ENCODE results near the gene GRAMD2A.
A peak's percentile ranks its signal among the peaks of the same experiment; 100 is the strongest.

GRAMD2A gene

DNA sequence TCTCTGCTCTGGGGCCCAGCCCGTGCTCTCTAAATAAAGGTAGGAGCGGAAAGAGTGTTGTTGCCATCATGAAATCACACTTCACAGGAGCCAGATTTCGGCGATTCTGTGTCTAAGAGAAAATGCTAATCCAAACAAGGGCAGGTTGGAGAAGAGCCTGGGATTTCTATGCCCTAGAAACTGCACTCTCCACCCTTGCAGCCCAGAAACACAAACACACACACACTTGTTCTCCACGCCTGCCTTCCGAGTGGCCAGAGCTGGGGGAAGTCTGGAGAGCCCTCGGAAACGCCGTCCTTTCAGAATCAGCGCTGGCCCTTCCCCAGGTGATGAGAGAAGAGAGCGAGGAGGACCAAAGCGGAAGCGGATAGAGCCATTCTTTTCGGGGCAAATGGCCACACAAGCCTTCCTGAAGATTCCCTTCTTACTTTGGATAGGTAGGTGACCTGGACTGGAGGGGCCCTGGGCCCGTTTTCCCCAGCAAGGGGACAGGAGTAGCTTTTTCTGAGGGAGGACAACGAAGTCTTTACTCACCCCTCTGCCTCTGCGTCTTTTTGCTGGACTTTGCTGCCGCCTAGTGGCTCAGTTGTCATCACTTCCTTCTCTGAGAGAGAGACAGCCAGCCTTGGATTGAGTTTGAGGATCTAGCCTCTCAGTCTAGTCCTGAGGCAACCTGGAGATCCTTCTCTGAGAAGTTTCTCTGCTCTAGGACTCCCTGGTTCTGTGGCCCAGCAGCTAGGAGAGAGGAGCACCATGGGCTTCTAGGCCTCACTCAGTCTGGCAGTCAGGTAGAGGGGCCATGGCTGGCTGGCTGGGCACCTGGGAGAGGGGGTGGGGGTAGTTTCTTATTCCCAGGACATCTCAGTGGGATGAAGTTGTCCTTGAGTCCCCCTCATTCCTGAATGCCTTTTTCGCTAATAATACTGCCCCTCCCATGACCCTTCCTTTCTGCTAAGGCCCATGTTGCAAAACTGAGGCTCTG, 41.7 kb downstream of the GRAMD2A start (continued):
- TF ChIP-seq ZNF10 (tag by site-specific recombination; IDR thresholded peaks at IDR 0.05) (no peak; the same call in 1 of the 2 replicates), ZNF394 (tag by site-specific recombination; IDR thresholded peaks at IDR 0.05; ENCODE audit: borderline replicate concordance) (peak; percentile 99), ZNF19 (tag by site-specific recombination; IDR thresholded peaks at IDR 0.05; ENCODE audit: low read depth) (no peak), ZNF341 (tag by site-specific recombination; IDR thresholded peaks at IDR 0.05; ENCODE audit: low read depth) (peak; percentile 90), ZFP69B (tag by site-specific recombination; IDR thresholded peaks at IDR 0.05) (peak; percentile 29; the same call in 1 of the 2 replicates), TCF7L2 (IDR thresholded peaks at IDR 0.05; ENCODE audit: borderline replicate concordance, low read depth, low read length) (no peak), ZNF585B (tag by site-specific recombination; IDR thresholded peaks at IDR 0.05) (no peak), KLF8 (tag by site-specific recombination; IDR thresholded peaks at IDR 0.05) (peak; percentile 45), ZIC2 (tag by site-specific recombination; IDR thresholded peaks at IDR 0.05) (no peak), BCL11A (tag by site-specific recombination; IDR thresholded peaks at IDR 0.05; ENCODE audit: low read depth) (no peak), ZSCAN16 (tag by site-specific recombination; IDR thresholded peaks at IDR 0.05) (no peak), ZNF664 (tag by site-specific recombination; IDR thresholded peaks at IDR 0.05) (0 out of 2 replicates have a peak, but pooled peaks have one; percentile 60), ZNF24 (tag by site-specific recombination; IDR thresholded peaks at IDR 0.05) (0 out of 2 replicates have a peak, but pooled peaks have one; percentile 52), ZNF391 (tag by site-specific recombination; IDR thresholded peaks at IDR 0.05; ENCODE audit: borderline replicate concordance, low read depth) (peak; percentile 39; the same call in 1 of the 2 replicates), ZNF791 (tag by site-specific recombination; IDR thresholded peaks at IDR 0.05) (no peak), ZEB2 (tag by site-specific recombination; IDR thresholded peaks at IDR 0.05) (peak; percentile 69), ZNF138 (tag by site-specific recombination; IDR thresholded peaks at IDR 0.05; ENCODE audit: borderline replicate concordance) (no peak), SP2 (tag by site-specific recombination; IDR thresholded peaks at IDR 0.05) (no peak), ZNF843 (tag by site-specific recombination; IDR thresholded peaks at IDR 0.05) (no peak), ZNF146 (tag by site-specific recombination; IDR thresholded peaks at IDR 0.05) (no peak)
- TF ChIP-seq, protein P1, sequence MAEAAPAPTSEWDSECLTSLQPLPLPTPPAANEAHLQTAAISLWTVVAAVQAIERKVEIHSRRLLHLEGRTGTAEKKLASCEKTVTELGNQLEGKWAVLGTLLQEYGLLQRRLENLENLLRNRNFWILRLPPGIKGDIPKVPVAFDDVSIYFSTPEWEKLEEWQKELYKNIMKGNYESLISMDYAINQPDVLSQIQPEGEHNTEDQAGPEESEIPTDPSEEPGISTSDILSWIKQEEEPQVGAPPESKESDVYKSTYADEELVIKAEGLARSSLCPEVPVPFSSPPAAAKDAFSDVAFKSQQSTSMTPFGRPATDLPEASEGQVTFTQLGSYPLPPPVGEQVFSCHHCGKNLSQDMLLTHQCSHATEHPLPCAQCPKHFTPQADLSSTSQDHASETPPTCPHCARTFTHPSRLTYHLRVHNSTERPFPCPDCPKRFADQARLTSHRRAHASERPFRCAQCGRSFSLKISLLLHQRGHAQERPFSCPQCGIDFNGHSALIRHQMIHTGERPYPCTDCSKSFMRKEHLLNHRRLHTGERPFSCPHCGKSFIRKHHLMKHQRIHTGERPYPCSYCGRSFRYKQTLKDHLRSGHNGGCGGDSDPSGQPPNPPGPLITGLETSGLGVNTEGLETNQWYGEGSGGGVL (tag by site-specific recombination; IDR thresholded peaks at IDR 0.05): no peak; the same call in 1 of the 2 replicates
- TF ChIP-seq, protein P2, sequence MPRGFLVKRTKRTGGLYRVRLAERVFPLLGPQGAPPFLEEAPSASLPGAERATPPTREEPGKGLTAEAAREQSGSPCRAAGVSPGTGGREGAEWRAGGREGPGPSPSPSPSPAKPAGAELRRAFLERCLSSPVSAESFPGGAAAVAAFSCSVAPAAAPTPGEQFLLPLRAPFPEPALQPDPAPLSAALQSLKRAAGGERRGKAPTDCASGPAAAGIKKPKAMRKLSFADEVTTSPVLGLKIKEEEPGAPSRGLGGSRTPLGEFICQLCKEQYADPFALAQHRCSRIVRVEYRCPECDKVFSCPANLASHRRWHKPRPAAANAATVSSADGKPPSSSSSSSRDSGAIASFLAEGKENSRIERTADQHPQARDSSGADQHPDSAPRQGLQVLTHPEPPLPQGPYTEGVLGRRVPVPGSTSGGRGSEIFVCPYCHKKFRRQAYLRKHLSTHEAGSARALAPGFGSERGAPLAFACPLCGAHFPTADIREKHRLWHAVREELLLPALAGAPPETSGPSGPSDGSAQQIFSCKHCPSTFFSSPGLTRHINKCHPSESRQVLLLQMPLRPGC (tag by site-specific recombination; IDR thresholded peaks at IDR 0.05): 0 out of 2 replicates have a peak, but pooled peaks have one; percentile 1
- TF ChIP-seq, protein P3, sequence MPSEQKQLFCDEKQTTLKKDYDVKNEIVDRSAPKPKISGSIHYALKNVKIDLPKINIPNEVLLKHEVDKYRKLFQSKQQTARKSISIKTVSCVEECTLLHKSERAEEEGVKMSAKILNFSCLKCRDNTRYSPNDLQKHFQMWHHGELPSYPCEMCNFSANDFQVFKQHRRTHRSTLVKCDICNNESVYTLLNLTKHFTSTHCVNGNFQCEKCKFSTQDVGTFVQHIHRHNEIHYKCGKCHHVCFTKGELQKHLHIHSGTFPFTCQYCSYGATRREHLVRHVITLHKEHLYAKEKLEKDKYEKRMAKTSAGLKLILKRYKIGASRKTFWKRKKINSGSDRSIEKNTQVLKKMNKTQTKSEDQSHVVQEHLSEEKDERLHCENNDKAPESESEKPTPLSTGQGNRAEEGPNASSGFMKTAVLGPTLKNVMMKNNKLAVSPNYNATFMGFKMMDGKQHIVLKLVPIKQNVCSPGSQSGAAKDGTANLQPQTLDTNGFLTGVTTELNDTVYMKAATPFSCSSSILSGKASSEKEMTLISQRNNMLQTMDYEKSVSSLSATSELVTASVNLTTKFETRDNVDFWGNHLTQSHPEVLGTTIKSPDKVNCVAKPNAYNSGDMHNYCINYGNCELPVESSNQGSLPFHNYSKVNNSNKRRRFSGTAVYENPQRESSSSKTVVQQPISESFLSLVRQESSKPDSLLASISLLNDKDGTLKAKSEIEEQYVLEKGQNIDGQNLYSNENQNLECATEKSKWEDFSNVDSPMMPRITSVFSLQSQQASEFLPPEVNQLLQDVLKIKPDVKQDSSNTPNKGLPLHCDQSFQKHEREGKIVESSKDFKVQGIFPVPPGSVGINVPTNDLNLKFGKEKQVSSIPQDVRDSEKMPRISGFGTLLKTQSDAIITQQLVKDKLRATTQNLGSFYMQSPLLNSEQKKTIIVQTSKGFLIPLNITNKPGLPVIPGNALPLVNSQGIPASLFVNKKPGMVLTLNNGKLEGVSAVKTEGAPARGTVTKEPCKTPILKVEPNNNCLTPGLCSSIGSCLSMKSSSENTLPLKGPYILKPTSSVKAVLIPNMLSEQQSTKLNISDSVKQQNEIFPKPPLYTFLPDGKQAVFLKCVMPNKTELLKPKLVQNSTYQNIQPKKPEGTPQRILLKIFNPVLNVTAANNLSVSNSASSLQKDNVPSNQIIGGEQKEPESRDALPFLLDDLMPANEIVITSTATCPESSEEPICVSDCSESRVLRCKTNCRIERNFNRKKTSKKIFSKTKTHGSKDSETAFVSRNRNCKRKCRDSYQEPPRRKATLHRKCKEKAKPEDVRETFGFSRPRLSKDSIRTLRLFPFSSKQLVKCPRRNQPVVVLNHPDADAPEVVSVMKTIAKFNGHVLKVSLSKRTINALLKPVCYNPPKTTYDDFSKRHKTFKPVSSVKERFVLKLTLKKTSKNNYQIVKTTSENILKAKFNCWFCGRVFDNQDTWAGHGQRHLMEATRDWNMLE (tag by site-specific recombination; conservative IDR thresholded peaks at IDR 0.05; ENCODE audit: low read depth): 0 out of 2 replicates have a peak, but pooled peaks have one; percentile 27
- TF ChIP-seq, protein P4, sequence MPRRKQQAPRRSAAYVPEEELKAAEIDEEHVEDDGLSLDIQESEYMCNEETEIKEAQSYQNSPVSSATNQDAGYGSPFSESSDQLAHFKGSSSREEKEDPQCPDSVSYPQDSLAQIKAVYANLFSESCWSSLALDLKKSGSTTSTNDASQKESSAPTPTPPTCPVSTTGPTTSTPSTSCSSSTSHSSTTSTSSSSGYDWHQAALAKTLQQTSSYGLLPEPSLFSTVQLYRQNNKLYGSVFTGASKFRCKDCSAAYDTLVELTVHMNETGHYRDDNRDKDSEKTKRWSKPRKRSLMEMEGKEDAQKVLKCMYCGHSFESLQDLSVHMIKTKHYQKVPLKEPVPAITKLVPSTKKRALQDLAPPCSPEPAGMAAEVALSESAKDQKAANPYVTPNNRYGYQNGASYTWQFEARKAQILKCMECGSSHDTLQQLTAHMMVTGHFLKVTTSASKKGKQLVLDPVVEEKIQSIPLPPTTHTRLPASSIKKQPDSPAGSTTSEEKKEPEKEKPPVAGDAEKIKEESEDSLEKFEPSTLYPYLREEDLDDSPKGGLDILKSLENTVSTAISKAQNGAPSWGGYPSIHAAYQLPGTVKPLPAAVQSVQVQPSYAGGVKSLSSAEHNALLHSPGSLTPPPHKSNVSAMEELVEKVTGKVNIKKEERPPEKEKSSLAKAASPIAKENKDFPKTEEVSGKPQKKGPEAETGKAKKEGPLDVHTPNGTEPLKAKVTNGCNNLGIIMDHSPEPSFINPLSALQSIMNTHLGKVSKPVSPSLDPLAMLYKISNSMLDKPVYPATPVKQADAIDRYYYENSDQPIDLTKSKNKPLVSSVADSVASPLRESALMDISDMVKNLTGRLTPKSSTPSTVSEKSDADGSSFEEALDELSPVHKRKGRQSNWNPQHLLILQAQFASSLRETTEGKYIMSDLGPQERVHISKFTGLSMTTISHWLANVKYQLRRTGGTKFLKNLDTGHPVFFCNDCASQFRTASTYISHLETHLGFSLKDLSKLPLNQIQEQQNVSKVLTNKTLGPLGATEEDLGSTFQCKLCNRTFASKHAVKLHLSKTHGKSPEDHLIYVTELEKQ (tag by site-specific recombination; IDR thresholded peaks at IDR 0.05; ENCODE audit: borderline replicate concordance): no peak
- TF ChIP-seq, protein P5, sequence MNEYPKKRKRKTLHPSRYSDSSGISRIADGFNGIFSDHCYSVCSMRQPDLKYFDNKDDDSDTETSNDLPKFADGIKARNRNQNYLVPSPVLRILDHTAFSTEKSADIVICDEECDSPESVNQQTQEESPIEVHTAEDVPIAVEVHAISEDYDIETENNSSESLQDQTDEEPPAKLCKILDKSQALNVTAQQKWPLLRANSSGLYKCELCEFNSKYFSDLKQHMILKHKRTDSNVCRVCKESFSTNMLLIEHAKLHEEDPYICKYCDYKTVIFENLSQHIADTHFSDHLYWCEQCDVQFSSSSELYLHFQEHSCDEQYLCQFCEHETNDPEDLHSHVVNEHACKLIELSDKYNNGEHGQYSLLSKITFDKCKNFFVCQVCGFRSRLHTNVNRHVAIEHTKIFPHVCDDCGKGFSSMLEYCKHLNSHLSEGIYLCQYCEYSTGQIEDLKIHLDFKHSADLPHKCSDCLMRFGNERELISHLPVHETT (tag by site-specific recombination; IDR thresholded peaks at IDR 0.05): peak; percentile 58; the same call in 1 of the 2 replicates

Data from HEK293 (cell line).